Smooth muscle cell (in vitro differentiated cells): ENCODE results near the gene CNR1. TPM values are rescaled to one million over a fixed set of nuclear protein-coding genes. Genes with fewer than 3 reads are reported as not detected.

Experiments
- DNase-seq: peaks from one replicate; lab custom pipeline; 2025; ENCODE audit not compliant: unreplicated experiment; lab: John Stamatoyannopoulos, UW
- H2AFZ ChIP-seq: fragments of 200-600 bp; sonication (generic); 2 replicates; pipeline ENCODE4 v1.6.0; 2016; ENCODE audit warnings: antibody characterized with exemption, low read depth, mild to moderate bottlenecking
- H3F3A ChIP-seq: fragments of 200-600 bp; sonication (generic); 2 replicates; pipeline ENCODE4 v1.6.0; 2017; ENCODE audit warnings: antibody characterized with exemption, low read depth
- H3K27ac ChIP-seq: fragments of 200-600 bp; sonication (generic); 2 replicates; pipeline ENCODE4 v1.5.1; 2016; ENCODE audit warnings: low read depth, mild to moderate bottlenecking
- H3K27me3 ChIP-seq: fragments of 200-600 bp; sonication (generic); 2 replicates; pipeline ENCODE4 v1.6.1; 2016; ENCODE audit warnings: low read depth, mild to moderate bottlenecking
- H3K36me3 ChIP-seq: fragments of 200-600 bp; sonication (generic); 2 replicates; pipeline ENCODE4 v1.5.1; 2016; ENCODE audit warnings: low read depth
- H3K4me1 ChIP-seq: fragments of 200-600 bp; sonication (generic); 2 replicates; pipeline ENCODE4 v1.5.1; 2016; ENCODE audit warnings: low read depth
- H3K4me2 ChIP-seq: fragments of 200-600 bp; sonication (generic); 2 replicates; pipeline ENCODE4 v1.6.0; 2016; ENCODE audit warnings: mild to moderate bottlenecking
- H3K4me3 ChIP-seq: fragments of 200-600 bp; sonication (generic); 2 replicates; pipeline ENCODE4 v1.5.1; 2016; ENCODE audit warnings: mild to moderate bottlenecking
- H3K79me2 ChIP-seq: fragments of 200-600 bp; sonication (generic); 2 replicates; pipeline ENCODE4 v1.6.0; 2016; ENCODE audit warnings: low read depth, mild to moderate bottlenecking
- H3K9ac ChIP-seq: fragments of 200-600 bp; sonication (generic); 2 replicates; pipeline ENCODE4 v1.6.0; 2016; ENCODE audit warnings: low read depth
- H3K9me3 ChIP-seq: fragments of 200-600 bp; sonication (generic); replicated peaks from 2 replicates; pipeline ENCODE4 v1.5.1; 2016; ENCODE audit warnings: low read depth
- H4K20me1 ChIP-seq: fragments of 200-600 bp; sonication (generic); 2 replicates; pipeline ENCODE4 v1.6.0; 2016; ENCODE audit warnings: low read depth
- CTCF ChIP-seq: fragments of 200-600 bp; sonication (generic); IDR thresholded peaks from 2 replicates; pipeline ENCODE4 v1.5.1; 2017; ENCODE audit warnings: borderline replicate concordance, mild to moderate bottlenecking, antibody characterized with exemption; ENCODE audit not compliant: insufficient read depth, poor library complexity, severe bottlenecking
- WGBS: methylation state at CpG from one replicate; pipeline ENCODE4 v1.1.7; 2016; ENCODE audit warnings: low lambda C conversion rate; 5-methylcytosine and 5-hydroxymethylcytosine counted together
- polyA plus RNA-seq: library from polyadenylated mRNA; unstranded; fragments of >200 nt; fragmentation: Nextera tagmentation; extraction: Ambion mirVana; gene quantifications from 2 replicates; pipeline ENCODE4 v1.2.1, GENCODE V29; 2016
- total RNA-seq: library from RNA; depleted of rRNA; stranded (reverse); fragments of >200 nt; gene quantifications from 2 replicates; pipeline ENCODE4 v1.2.3, GENCODE V29; 2014

The CNR1 gene
- total and polyA plus RNA-seq, 2 experiments from 2014 or later: not detected

- no peak overlapping the region for H3K4me2 ChIP-seq
- no peak for DNase-seq
- WGBS: 84% methylated on average over 4 of the region's 4 CpGs
- no peaks in the 10 kb centered on the region for H3K79me2 ChIP-seq
- H4K20me1 ChIP-seq: no peaks in the 10 kb centered on the region
- H3K9ac ChIP-seq: no peak overlapping the region
- H3K27me3 ChIP-seq: peaks cover 15% of the 10 kb centered on the region
- H3K9me3 ChIP-seq: no peaks in the 10 kb centered on the region
- no peak for TF ChIP-seq CTCF
- H2AFZ ChIP-seq: no peak overlapping the region
- no peaks in the 10 kb centered on the region for H3K36me3 ChIP-seq
- H3K4me1 ChIP-seq: no peaks in the 10 kb centered on the region
- H3K27ac ChIP-seq: no peak overlapping the region
- H3K4me3 ChIP-seq: no peak overlapping the region
- no peaks in the 10 kb centered on the region for H3F3A ChIP-seq
Observed at GRCh38 chr6:88174906-88175305, 8.8 kb upstream of the CNR1 start.

- Histone ChIP-seq H3K9me3 (no peaks in the 10 kb centered on the region), H3K4me3 (no peak overlapping the region), H3K36me3 (no peaks in the 10 kb centered on the region), H3K27me3 (peaks cover 51% of the 10 kb centered on the region), H4K20me1 (no peaks in the 10 kb centered on the region), H3K79me2 (no peaks in the 10 kb centered on the region), H3K4me2 (no peak overlapping the region), H3K27ac (no peak overlapping the region), H3F3A (no peaks in the 10 kb centered on the region), H3K4me1 (peaks cover 6% of the 10 kb centered on the region), H2AFZ (no peak overlapping the region), H3K9ac (no peak overlapping the region)
- WGBS: 95% methylated on average over 2 of the region's 2 CpGs
- no peak for DNase-seq
- no peak for TF ChIP-seq CTCF
Observed at GRCh38 chr6:88171312-88171711, 5.2 kb upstream of the CNR1 start.

- Histone ChIP-seq H3K27ac (no peak overlapping the region), H3K4me3 (no peak overlapping the region), H2AFZ (no peak overlapping the region), H3K27me3 (peaks cover 81% of the 10 kb centered on the region), H4K20me1 (no peaks in the 10 kb centered on the region), H3F3A (no peaks in the 10 kb centered on the region), H3K9ac (no peak overlapping the region), H3K36me3 (no peaks in the 10 kb centered on the region), H3K4me2 (no peak overlapping the region), H3K79me2 (no peaks in the 10 kb centered on the region), H3K9me3 (no peaks in the 10 kb centered on the region), H3K4me1 (peaks cover 9% of the 10 kb centered on the region)
- 78% methylated on average over 3 of the region's 3 CpGs for WGBS
- TF ChIP-seq CTCF: no peak
- no peak for DNase-seq
Observed at GRCh38 chr6:88168362-88168761, 2.2 kb upstream of the CNR1 start.

- TF ChIP-seq CTCF: no peak
- H4K20me1 ChIP-seq: no peaks in the 10 kb centered on the region
- 7% methylated on average over 40 of the region's 40 CpGs for WGBS
- peaks cover 90% of the 10 kb centered on the region for H3K27me3 ChIP-seq
- no peaks in the 10 kb centered on the region for H3F3A ChIP-seq
- no peak for DNase-seq
- H3K79me2 ChIP-seq: no peaks in the 10 kb centered on the region
- no peak overlapping the region for H3K9ac ChIP-seq
- H3K4me1 ChIP-seq: peaks cover 9% of the 10 kb centered on the region
- H3K4me2 ChIP-seq: peak overlapping the region; percentile 92
- H3K4me3 ChIP-seq: peak overlapping the region; percentile 65
- H3K9me3 ChIP-seq: no peaks in the 10 kb centered on the region
- H2AFZ ChIP-seq: peak overlapping the region; percentile 57
- no peak overlapping the region for H3K27ac ChIP-seq
- H3K36me3 ChIP-seq: no peaks in the 10 kb centered on the region
Observed at GRCh38 chr6:88167352-88167937, 1.3 kb upstream of the CNR1 start.
